GM23338 (cell line): ENCODE measurements around the gene NUP160. TPM values are rescaled to one million over a fixed set of nuclear protein-coding genes. Genes with fewer than 3 reads are reported as not detected.

ENCODE experiments used
- ATAC-seq: fragments of 200-7000 bp; cut with Tn5 transposase; 3 replicates; pipeline ENCODE4 v1.9.1; 2020
- DNase-seq: peaks from one replicate; pipeline ENCODE4 v3.0.0-alpha.2; 2015; ENCODE audit warnings: low spot score
- H2AFZ ChIP-seq: fragments of 200-600 bp; sonication (generic); 2 replicates; pipeline ENCODE4 v1.8.0; 2016; ENCODE audit warnings: antibody characterized with exemption, mild to moderate bottlenecking, moderate library complexity
- H3F3A ChIP-seq: fragments of 200-600 bp; sonication (generic); replicated peaks from 2 replicates; pipeline ENCODE4 v1.8.0; 2017; ENCODE audit warnings: antibody characterized with exemption, mixed run types, low read depth
- H3K27ac ChIP-seq: fragments of 200-600 bp; sonication (generic); 2 replicates; pipeline ENCODE4 v1.6.1; 2016; ENCODE audit warnings: low read depth
- H3K27me3 ChIP-seq: fragments of 200-600 bp; sonication (generic); 2 replicates; pipeline ENCODE4 v1.8.0; 2016; ENCODE audit warnings: mild to moderate bottlenecking, mixed run types, moderate library complexity; ENCODE audit not compliant: insufficient read depth
- H3K36me3 ChIP-seq: fragments of 200-600 bp; sonication (generic); 2 replicates; pipeline ENCODE4 v1.8.0; 2016; ENCODE audit warnings: mild to moderate bottlenecking; ENCODE audit not compliant: insufficient read depth
- H3K4me1 ChIP-seq: fragments of 200-600 bp; sonication (generic); 2 replicates; pipeline ENCODE4 v1.8.0; 2016; ENCODE audit warnings: mild to moderate bottlenecking, moderate library complexity; ENCODE audit not compliant: insufficient read depth
- H3K4me2 ChIP-seq: fragments of 200-600 bp; sonication (generic); 2 replicates; pipeline ENCODE4 v1.7.1; 2017; ENCODE audit warnings: mixed run types
- H3K4me3 ChIP-seq: fragments of 200-600 bp; sonication (generic); 2 replicates; pipeline ENCODE4 v1.6.1; 2016; ENCODE audit warnings: mixed run types
- H3K79me2 ChIP-seq: fragments of 200-600 bp; sonication (generic); replicated peaks from 2 replicates; pipeline ENCODE4 v1.8.0; 2017; ENCODE audit warnings: mild to moderate bottlenecking; ENCODE audit not compliant: insufficient read depth
- H3K9me2 ChIP-seq: fragments of 200-600 bp; sonication (generic); 2 replicates; pipeline ENCODE4 v1.8.0; 2017; ENCODE audit not compliant: insufficient read depth
- H4K20me1 ChIP-seq: fragments of 200-600 bp; sonication (generic); replicated peaks from 2 replicates; pipeline ENCODE4 v1.8.0; 2017; ENCODE audit warnings: mild to moderate bottlenecking; ENCODE audit not compliant: insufficient read depth
- H3K27ac Mint-ChIP-seq: 2 replicates; pipeline ENCODE4 v1.8.0; 2020; ENCODE audit warnings: inconsistent platforms, mild to moderate bottlenecking, moderate library complexity, mixed read lengths
- H3K27me3 Mint-ChIP-seq: 3 replicates; pipeline ENCODE4 v1.8.0; 2022; ENCODE audit warnings: low read depth, mild to moderate bottlenecking, moderate library complexity, mixed read lengths, inconsistent platforms; ENCODE audit not compliant: insufficient read depth, poor library complexity
- H3K36me3 Mint-ChIP-seq: 3 replicates; pipeline ENCODE4 v1.8.0; 2021; ENCODE audit warnings: low read depth, mild to moderate bottlenecking, inconsistent platforms, moderate library complexity, mixed read lengths
- H3K4me1 Mint-ChIP-seq: 3 replicates; pipeline ENCODE4 v1.8.0; 2020; ENCODE audit warnings: mild to moderate bottlenecking, inconsistent platforms, mixed read lengths
- H3K4me3 Mint-ChIP-seq: 3 replicates; pipeline ENCODE4 v1.8.0; 2021; ENCODE audit warnings: moderate library complexity, mild to moderate bottlenecking, inconsistent platforms, mixed read lengths
- H3K9me3 Mint-ChIP-seq: 3 replicates; pipeline ENCODE4 v1.8.0; 2020; ENCODE audit warnings: moderate library complexity, mild to moderate bottlenecking, inconsistent platforms, mixed read lengths
- CREB1 ChIP-seq: fragments of 250-450 bp; sonication (Bioruptor Pico); IDR thresholded peaks from 2 replicates; pipeline ENCODE4 v1.5.0; 2020; ENCODE audit warnings: low read depth, mild to moderate bottlenecking, moderate library complexity
- ETS1 ChIP-seq: IDR thresholded peaks from 2 replicates; pipeline ENCODE4 v1.6.1; 2016; ENCODE audit warnings: antibody characterized with exemption
- JUNB ChIP-seq: IDR thresholded peaks from one replicate; pipeline ENCODE4 v1.6.1; 2016; ENCODE audit warnings: antibody characterized with exemption; ENCODE audit not compliant: unreplicated experiment
- NANOG ChIP-seq: IDR thresholded peaks from 2 replicates; pipeline ENCODE4 v1.6.1; 2016; ENCODE audit warnings: antibody characterized with exemption, borderline replicate concordance
- POLR2AphosphoS5 ChIP-seq: IDR thresholded peaks from 2 replicates; pipeline ENCODE4 v1.6.1; 2016; ENCODE audit warnings: antibody characterized with exemption, low read depth
- STAT1 ChIP-seq: IDR thresholded peaks from one replicate; pipeline ENCODE4 v1.6.1; 2016; ENCODE audit warnings: antibody characterized with exemption; ENCODE audit not compliant: unreplicated experiment
- ZNF331 ChIP-seq: fragments of 250-450 bp; sonication (Bioruptor Pico); IDR thresholded peaks from 2 replicates; pipeline ENCODE4 v1.5.0; 2020; ENCODE audit warnings: low read depth, mild to moderate bottlenecking, moderate library complexity
- polyA plus RNA-seq: library from polyadenylated mRNA; unstranded; fragments of >200 nt; fragmentation: Nextera tagmentation; extraction: Ambion mirVana; gene quantifications from 2 replicates; pipeline ENCODE4 v1.2.1, GENCODE V29; 2016
- total RNA-seq: library from RNA; depleted of rRNA; stranded (reverse); fragments of >200 nt; shearing (Covaris generic); gene quantifications from 2 replicates; pipeline ENCODE4 v1.2.3, GENCODE V29; 2014
- TF ChIP-seq, protein P1 (sequence below): fragments of 250-450 bp; sonication (Bioruptor Pico); IDR thresholded peaks from 2 replicates; pipeline ENCODE4 v1.5.0; 2020; ENCODE audit warnings: mild to moderate bottlenecking, moderate library complexity

Gene NUP160
- total and polyA plus RNA-seq, 2 experiments from 2014 or later: 41.2 to 101 TPM

DNA sequence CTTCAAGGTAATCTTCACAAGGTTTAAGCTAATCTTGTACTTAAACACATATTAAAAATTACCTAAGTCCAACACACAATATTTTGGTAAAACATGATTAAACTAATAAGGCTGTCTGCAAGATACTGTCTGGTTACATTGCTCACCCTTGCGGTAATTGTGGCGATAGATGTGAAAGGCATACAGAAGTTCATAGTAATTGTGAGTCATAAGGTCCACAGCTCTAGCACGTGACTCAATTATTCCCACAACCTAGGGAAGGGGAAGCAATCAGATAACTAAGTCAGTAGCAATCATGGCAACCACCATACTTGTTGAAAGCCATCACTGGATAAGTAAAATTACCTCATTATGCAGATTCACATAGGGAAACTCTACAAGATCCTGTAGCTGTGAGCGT, 50.5 kb downstream of the NUP160 start:
- Histone ChIP-seq H3K27ac (no peak overlapping the region), H3K9me2 (no peaks in the 10 kb centered on the region), H3K4me1 (no peaks in the 10 kb centered on the region), H4K20me1 (peaks cover 3% of the 10 kb centered on the region; the same call in 1 of the 2 replicates), H3K4me2 (no peak overlapping the region), H3K4me3 (no peak overlapping the region), H3F3A (peaks cover 7% of the 10 kb centered on the region; the same call in 1 of the 2 replicates), H3K36me3 (peaks cover 59% of the 10 kb centered on the region), H3K27me3 (no peaks in the 10 kb centered on the region), H3K79me2 (no peaks in the 10 kb centered on the region), H2AFZ (no peak overlapping the region)
- Mint-ChIP-seq H3K4me3 (no peak overlapping the region), H3K27ac (no peak overlapping the region), H3K4me1 (no peaks in the 10 kb centered on the region), H3K36me3 (peaks cover 72% of the 10 kb centered on the region), H3K9me3 (no peaks in the 10 kb centered on the region), H3K27me3 (no peaks in the 10 kb centered on the region)
- TF ChIP-seq ZNF331 (no peak), JUNB (no peak), ETS1 (no peak), CREB1 (no peak), STAT1 (no peak), NANOG (no peak), POLR2AphosphoS5 (no peak)
- TF ChIP-seq, protein P1, sequence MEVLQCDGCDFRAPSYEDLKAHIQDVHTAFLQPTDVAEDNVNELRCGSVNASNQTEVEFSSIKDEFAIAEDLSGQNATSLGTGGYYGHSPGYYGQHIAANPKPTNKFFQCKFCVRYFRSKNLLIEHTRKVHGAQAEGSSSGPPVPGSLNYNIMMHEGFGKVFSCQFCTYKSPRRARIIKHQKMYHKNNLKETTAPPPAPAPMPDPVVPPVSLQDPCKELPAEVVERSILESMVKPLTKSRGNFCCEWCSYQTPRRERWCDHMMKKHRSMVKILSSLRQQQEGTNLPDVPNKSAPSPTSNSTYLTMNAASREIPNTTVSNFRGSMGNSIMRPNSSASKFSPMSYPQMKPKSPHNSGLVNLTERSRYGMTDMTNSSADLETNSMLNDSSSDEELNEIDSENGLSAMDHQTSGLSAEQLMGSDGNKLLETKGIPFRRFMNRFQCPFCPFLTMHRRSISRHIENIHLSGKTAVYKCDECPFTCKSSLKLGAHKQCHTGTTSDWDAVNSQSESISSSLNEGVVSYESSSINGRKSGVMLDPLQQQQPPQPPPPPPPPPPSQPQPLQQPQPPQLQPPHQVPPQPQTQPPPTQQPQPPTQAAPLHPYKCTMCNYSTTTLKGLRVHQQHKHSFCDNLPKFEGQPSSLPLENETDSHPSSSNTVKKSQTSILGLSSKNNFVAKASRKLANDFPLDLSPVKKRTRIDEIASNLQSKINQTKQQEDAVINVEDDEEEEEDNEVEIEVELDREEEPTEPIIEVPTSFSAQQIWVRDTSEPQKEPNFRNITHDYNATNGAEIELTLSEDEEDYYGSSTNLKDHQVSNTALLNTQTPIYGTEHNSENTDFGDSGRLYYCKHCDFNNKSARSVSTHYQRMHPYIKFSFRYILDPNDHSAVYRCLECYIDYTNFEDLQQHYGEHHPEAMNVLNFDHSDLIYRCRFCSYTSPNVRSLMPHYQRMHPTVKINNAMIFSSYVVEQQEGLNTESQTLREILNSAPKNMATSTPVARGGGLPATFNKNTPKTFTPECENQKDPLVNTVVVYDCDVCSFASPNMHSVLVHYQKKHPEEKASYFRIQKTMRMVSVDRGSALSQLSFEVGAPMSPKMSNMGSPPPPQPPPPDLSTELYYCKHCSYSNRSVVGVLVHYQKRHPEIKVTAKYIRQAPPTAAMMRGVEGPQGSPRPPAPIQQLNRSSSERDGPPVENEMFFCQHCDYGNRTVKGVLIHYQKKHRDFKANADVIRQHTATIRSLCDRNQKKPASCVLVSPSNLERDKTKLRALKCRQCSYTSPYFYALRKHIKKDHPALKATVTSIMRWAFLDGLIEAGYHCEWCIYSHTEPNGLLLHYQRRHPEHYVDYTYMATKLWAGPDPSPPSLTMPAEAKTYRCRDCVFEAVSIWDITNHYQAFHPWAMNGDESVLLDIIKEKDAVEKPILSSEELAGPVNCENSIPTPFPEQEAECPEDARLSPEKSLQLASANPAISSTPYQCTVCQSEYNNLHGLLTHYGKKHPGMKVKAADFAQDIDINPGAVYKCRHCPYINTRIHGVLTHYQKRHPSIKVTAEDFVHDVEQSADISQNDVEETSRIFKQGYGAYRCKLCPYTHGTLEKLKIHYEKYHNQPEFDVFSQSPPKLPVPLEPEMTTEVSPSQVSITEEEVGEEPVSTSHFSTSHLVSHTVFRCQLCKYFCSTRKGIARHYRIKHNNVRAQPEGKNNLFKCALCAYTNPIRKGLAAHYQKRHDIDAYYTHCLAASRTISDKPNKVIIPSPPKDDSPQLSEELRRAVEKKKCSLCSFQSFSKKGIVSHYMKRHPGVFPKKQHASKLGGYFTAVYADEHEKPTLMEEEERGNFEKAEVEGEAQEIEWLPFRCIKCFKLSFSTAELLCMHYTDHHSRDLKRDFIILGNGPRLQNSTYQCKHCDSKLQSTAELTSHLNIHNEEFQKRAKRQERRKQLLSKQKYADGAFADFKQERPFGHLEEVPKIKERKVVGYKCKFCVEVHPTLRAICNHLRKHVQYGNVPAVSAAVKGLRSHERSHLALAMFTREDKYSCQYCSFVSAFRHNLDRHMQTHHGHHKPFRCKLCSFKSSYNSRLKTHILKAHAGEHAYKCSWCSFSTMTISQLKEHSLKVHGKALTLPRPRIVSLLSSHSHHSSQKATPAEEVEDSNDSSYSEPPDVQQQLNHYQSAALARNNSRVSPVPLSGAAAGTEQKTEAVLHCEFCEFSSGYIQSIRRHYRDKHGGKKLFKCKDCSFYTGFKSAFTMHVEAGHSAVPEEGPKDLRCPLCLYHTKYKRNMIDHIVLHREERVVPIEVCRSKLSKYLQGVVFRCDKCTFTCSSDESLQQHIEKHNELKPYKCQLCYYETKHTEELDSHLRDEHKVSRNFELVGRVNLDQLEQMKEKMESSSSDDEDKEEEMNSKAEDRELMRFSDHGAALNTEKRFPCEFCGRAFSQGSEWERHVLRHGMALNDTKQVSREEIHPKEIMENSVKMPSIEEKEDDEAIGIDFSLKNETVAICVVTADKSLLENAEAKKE (CRISPR knock-in tag): no peak
- DNase-seq (no peak), ATAC-seq (no peak)
